Fibroblast of mammary gland (primary cell): ENCODE results near the gene LDAH.

Source experiments
- DNase-seq: peaks from one replicate; pipeline ENCODE4 v3.0.0-alpha.2; 2010; ENCODE audit warnings: low read depth
- H3K4me3 ChIP-seq: 2 replicates; pipeline ENCODE4 v1.5.1; 2011; ENCODE audit warnings: low read depth, mild to moderate bottlenecking, low read length, moderate library complexity; ENCODE audit not compliant: control insufficient read depth
- CTCF ChIP-seq: conservative IDR thresholded peaks from 2 replicates; pipeline ENCODE4 v1.5.1; 2011; ENCODE audit warnings: low read depth, low read length, inconsistent platforms; ENCODE audit not compliant: control insufficient read depth, insufficient read depth

LDAH gene

DNA sequence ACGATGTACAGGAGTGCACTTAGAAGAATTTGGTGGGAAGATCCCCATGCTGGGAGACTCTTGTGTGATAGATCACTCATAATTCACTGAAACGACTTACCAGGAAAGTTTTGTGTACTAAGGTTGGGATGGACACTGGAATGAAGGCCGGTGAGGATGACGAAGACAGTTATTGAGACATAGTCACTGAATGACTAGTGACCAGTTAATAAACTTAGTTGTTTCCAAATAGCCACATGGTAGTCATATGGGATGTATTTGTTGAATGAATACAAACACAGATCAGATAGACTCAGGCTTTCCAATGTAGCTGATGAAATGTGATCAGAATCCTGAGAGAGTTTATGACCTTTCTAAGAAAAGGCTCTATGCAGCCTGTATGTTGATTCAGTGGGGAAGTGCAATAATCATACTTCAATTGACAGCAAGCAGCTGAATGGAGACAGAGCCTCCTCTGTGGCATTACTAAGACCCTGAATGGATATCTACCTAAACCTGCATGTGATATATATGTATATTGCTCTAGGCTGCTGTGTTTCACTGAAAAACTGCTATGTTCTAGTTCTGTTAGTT is 135.6 kb downstream of the LDAH start:
- peak; percentile 16 for DNase-seq
- H3K4me3 ChIP-seq = no peak overlapping the region
- TF ChIP-seq CTCF = no peak

DNA sequence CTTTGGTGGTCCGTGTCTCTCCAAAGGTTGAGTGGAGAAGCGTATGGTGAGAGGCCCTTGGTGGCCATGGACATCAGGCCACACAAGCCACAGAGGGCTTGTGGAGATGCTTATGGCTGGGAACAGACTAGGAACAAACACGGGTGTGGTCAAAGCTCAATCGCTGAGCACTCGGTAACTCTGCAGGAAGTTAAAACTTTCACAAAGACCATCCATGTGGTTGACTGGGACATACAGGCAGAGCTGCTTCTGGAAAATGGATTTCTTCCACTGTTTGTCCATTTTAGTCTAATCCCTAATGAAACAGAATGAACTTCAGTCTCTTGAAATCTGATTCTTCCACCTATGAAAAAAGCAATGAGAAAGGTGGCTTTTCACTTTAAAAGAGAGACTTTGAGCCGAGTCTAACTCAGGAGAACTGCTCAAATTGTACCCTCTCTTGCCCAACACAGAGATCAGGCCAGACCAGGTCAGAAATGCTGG is 138.3 kb downstream of the LDAH start:
- DNase-seq = no peak
- TF ChIP-seq CTCF = no peak
- no peak overlapping the region for H3K4me3 ChIP-seq

- DNase-seq = no peak
- no peak overlapping the region for H3K4me3 ChIP-seq
- peak; percentile 49 for TF ChIP-seq CTCF
Measured at GRCh38 chr2:20682167-20682920, 140.6 kb downstream of the LDAH start.

DNA sequence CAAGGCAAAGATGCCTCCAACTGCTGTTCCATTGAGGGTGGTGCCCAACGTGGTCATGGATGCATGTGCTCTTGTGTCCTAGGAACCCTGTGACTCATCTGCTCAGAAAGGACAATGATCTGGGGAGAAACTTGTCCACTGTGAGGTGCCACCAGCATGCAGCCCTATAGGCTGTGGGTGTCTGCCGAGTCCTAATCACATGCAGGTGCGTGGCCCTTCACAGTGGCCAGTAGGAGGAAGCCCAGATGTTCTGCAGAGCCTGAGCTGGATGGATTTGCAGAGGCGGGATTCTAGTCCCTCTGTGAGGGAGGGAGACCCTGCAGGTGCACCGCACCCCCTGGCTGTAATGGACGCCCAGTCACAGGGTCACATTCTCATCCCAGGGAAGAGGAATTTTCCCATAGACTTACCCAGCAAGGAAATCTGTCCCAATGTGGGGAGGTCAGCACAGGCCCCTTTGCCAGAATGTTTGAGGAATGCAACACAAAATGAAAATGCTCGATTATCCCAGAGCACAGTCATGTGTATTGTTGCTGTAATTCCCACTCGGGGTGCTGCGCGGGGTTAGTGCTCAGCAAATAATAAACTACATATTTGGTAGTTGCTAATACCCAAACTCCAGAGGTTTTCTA is 142.0 kb downstream of the LDAH start:
- H3K4me3 ChIP-seq = no peak overlapping the region
- DNase-seq = no peak
- no peak for TF ChIP-seq CTCF

GRCh38 chr2:20678780-20679179 is 144.1 kb downstream of the LDAH start:
- no peak overlapping the region for H3K4me3 ChIP-seq
- TF ChIP-seq CTCF = no peak
- DNase-seq = no peak

GRCh38 chr2:20678086-20678395 is 144.9 kb downstream of the LDAH start:
- DNase-seq = no peak
- H3K4me3 ChIP-seq = no peak overlapping the region

More at GRCh38 chr2:20678086-20678395, 144.9 kb downstream of the LDAH start:
- no peak for TF ChIP-seq CTCF
